Liver (tissue), 9 donors: ENCODE results near the gene EIF4B. TPM values are rescaled to one million over a fixed set of nuclear protein-coding genes. Genes with fewer than 3 reads are reported as not detected.

Experiments used
- DNase-seq: peaks from one replicate; pipeline ENCODE4 v3.0.0-alpha.2; 2017; ENCODE audit warnings: low spot score
- H3K27ac ChIP-seq, 2 donors: one replicate each; pipeline ENCODE4 v1.7.0; 2013; ENCODE audit warnings: inconsistent platforms in 2 of 2, low read length in 2 of 2, control low read depth in 1 of 2, low read depth in 1 of 2, mild to moderate bottlenecking in 1 of 2
- H3K27me3 ChIP-seq, 4 donors: one replicate each; pipeline versions ENCODE4 v1.6.1 to v1.7.0; 2013; ENCODE audit warnings: low read length in 3 of 4, inconsistent platforms in 1 of 4, mild to moderate bottlenecking in 1 of 4, moderate library complexity in 1 of 4; ENCODE audit not compliant: control insufficient read depth in 4 of 4, insufficient read depth in 4 of 4
- H3K36me3 ChIP-seq, 4 donors: one replicate each; pipeline versions ENCODE4 v1.6.1 to v1.7.0; 2013; ENCODE audit warnings: low read length in 3 of 4, mild to moderate bottlenecking in 3 of 4, low read depth in 1 of 4, moderate library complexity in 1 of 4; ENCODE audit not compliant: control insufficient read depth in 4 of 4, insufficient read depth in 3 of 4
- H3K4me1 ChIP-seq, 4 donors: one replicate each; pipeline versions ENCODE4 v1.6.1 to v1.7.0; 2013; ENCODE audit warnings: low read length in 3 of 4, mild to moderate bottlenecking in 3 of 4, moderate library complexity in 1 of 4; ENCODE audit not compliant: control insufficient read depth in 4 of 4, insufficient read depth in 4 of 4
- H3K4me3 ChIP-seq, 3 donors: one replicate each; pipeline versions ENCODE4 v1.6.1 to v1.7.0; 2013; ENCODE audit warnings: low read length in 3 of 3, control low read depth in 1 of 3, low read depth in 1 of 3, mild to moderate bottlenecking in 1 of 3
- H3K9ac ChIP-seq, 2 donors: one replicate each; pipeline ENCODE4 v1.7.0; 2013; ENCODE audit warnings: low read length in 2 of 2, mild to moderate bottlenecking in 2 of 2, moderate library complexity in 2 of 2, control low read depth in 1 of 2, low read depth in 1 of 2
- H3K9me3 ChIP-seq, 4 donors: one replicate each; pipeline versions ENCODE4 v1.6.1 to v1.7.0; 2013; ENCODE audit warnings: low read length in 3 of 4; ENCODE audit not compliant: control insufficient read depth in 4 of 4
- EGR1 ChIP-seq, 2 donors: IDR thresholded peaks; 2 replicates each; pipeline ENCODE4 v1.6.1; 2016 to 2018; ENCODE audit warnings: antibody characterized with exemption in 2 of 2, low read depth in 2 of 2
- FOXA1 ChIP-seq: IDR thresholded peaks from 2 replicates; pipeline ENCODE4 v1.6.1; 2016; ENCODE audit warnings: antibody characterized with exemption
- FOXA2 ChIP-seq: IDR thresholded peaks from 2 replicates; pipeline ENCODE4 v1.6.1; 2016; ENCODE audit warnings: antibody characterized with exemption
- HNF4A ChIP-seq, 2 donors: conservative IDR thresholded peaks; 2 replicates each; pipeline ENCODE4 v1.6.1; 2016; ENCODE audit warnings: antibody characterized with exemption in 2 of 2, mild to moderate bottlenecking in 2 of 2
- HNF4G ChIP-seq: IDR thresholded peaks from 2 replicates; pipeline ENCODE4 v1.6.1; 2016; ENCODE audit warnings: antibody characterized with exemption
- JUND ChIP-seq, 2 donors: IDR thresholded peaks; 2 replicates each; pipeline ENCODE4 v1.6.1; 2016; ENCODE audit warnings: antibody characterized with exemption in 2 of 2
- NR2F2 ChIP-seq: IDR thresholded peaks from 2 replicates; pipeline ENCODE4 v1.6.1; 2016; ENCODE audit warnings: antibody characterized with exemption
- RAD21 ChIP-seq, 2 donors: IDR thresholded peaks; 2 replicates each; pipeline ENCODE4 v1.6.1; 2016; ENCODE audit warnings: antibody characterized with exemption in 2 of 2, mild to moderate bottlenecking in 2 of 2
- RXRA ChIP-seq, 2 donors: IDR thresholded peaks; 2 replicates each; pipeline ENCODE4 v1.6.1; 2017 to 2018; ENCODE audit warnings: antibody characterized with exemption in 2 of 2, mild to moderate bottlenecking in 1 of 2
- SP1 ChIP-seq: IDR thresholded peaks from 2 replicates; pipeline ENCODE4 v1.6.1; 2018; ENCODE audit warnings: antibody characterized with exemption, mild to moderate bottlenecking
- TAF1 ChIP-seq: conservative IDR thresholded peaks from 2 replicates; pipeline ENCODE4 v1.6.1; 2016; ENCODE audit warnings: antibody characterized with exemption, mild to moderate bottlenecking
- WGBS: extraction: QIAGEN DNeasy Blood & Tissue Kit; methylation state at CpG from one replicate; pipeline ENCODE4 v1.1.7; 2013; 5-methylcytosine and 5-hydroxymethylcytosine counted together
- polyA plus RNA-seq, 2 donors: library from polyadenylated mRNA; stranded (reverse) in 1 of 2; unstranded in 1 of 2; fragments of 200-250 nt in 1 of 2; fragments of >200 nt in 1 of 2; fragmentation: Nextera tagmentation in 1 of 2; extraction: Ambion mirVana in 1 of 2; gene quantifications; one replicate each; pipeline versions ENCODE4 v1.2.1 to v1.2.3, GENCODE V29; 2013 to 2015
- total RNA-seq, 2 donors: library from RNA; depleted of rRNA; stranded (reverse); fragments of >200 nt; gene quantifications; one replicate each; pipeline ENCODE4 v1.2.3, GENCODE V29; 2014
- TF ChIP-seq, protein P1 (sequence below): IDR thresholded peaks from 2 replicates; pipeline ENCODE4 v1.6.1; 2016; ENCODE audit warnings: antibody characterized with exemption
- TF ChIP-seq, protein P2 (sequence below): IDR thresholded peaks from 2 replicates; pipeline ENCODE4 v1.6.1; 2016; ENCODE audit warnings: antibody characterized with exemption, mild to moderate bottlenecking
- TF ChIP-seq, protein P3 (sequence below): IDR thresholded peaks from 2 replicates; pipeline ENCODE4 v1.6.1; 2016; ENCODE audit warnings: antibody characterized with exemption
- TF ChIP-seq, protein P4 (sequence below): fragments of 150-350 bp; IDR thresholded peaks from 2 replicates; pipeline ENCODE4 v1.5.1; 2017; ENCODE audit warnings: improper control_type of control experiment, low read depth, low read length; ENCODE audit not compliant: missing input control
- donor health status: healthy.
- donor health status: healthy.
- donor health status: healthy.
- donor health status: healthy.
- donor health status: healthy.

The EIF4B gene
- total and polyA plus RNA-seq, 4 donors = 32.1 to 273 (median 169) TPM

DNA sequence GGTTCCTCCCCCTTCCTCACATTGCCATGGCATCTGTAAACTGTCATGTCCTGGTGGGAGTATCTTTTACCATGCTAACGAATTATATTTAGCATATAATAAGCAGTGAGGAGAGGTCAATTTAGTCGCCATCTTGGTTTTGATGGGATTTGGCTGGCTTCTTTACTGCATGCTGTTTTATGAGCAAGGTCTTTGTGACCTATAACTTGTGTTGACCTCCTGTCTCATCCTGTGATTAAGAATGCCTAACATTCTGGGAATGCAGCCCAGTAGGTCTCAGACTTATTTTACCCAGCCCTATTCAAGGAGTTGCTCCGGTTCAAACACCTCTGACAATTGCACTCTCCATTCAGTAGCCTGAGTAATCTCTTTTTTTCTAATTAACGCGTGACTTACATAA, 2.1 kb upstream of the EIF4B start:
- Histone ChIP-seq H3K4me3 (no peak overlapping the region), H3K27ac (no peak overlapping the region), H3K9me3 (no peaks in the 10 kb centered on the region), H3K36me3 (no peaks in the 10 kb centered on the region), H3K4me1 (peaks cover 5 to 37% (median 30%) of the 10 kb centered on the region in 4 donors), H3K27me3 (no peaks in the 10 kb centered on the region), H3K9ac (no peak overlapping the region)
- 84% methylated on average over 5 of the region's 5 CpGs for whole genome bisulfite sequencing
- TF ChIP-seq JUND (IDR thresholded peaks at IDR 0.05) (no peak), TAF1 (no peak), NR2F2 (no peak), HNF4G (no peak), RXRA (IDR thresholded peaks at IDR 0.05) (no peak), RAD21 (IDR thresholded peaks at IDR 0.05) (no peak), EGR1 (IDR thresholded peaks at IDR 0.05; ENCODE audit: low read depth in 2 of 2) (no peak), SP1 (no peak), FOXA2 (no peak), FOXA1 (no peak), HNF4A (conservative IDR thresholded peaks at IDR 0.05) (no peak)
- TF ChIP-seq, protein P1, sequence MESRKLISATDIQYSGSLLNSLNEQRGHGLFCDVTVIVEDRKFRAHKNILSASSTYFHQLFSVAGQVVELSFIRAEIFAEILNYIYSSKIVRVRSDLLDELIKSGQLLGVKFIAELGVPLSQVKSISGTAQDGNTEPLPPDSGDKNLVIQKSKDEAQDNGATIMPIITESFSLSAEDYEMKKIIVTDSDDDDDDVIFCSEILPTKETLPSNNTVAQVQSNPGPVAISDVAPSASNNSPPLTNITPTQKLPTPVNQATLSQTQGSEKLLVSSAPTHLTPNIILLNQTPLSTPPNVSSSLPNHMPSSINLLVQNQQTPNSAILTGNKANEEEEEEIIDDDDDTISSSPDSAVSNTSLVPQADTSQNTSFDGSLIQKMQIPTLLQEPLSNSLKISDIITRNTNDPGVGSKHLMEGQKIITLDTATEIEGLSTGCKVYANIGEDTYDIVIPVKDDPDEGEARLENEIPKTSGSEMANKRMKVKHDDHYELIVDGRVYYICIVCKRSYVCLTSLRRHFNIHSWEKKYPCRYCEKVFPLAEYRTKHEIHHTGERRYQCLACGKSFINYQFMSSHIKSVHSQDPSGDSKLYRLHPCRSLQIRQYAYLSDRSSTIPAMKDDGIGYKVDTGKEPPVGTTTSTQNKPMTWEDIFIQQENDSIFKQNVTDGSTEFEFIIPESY = no peak
- TF ChIP-seq, protein P2, sequence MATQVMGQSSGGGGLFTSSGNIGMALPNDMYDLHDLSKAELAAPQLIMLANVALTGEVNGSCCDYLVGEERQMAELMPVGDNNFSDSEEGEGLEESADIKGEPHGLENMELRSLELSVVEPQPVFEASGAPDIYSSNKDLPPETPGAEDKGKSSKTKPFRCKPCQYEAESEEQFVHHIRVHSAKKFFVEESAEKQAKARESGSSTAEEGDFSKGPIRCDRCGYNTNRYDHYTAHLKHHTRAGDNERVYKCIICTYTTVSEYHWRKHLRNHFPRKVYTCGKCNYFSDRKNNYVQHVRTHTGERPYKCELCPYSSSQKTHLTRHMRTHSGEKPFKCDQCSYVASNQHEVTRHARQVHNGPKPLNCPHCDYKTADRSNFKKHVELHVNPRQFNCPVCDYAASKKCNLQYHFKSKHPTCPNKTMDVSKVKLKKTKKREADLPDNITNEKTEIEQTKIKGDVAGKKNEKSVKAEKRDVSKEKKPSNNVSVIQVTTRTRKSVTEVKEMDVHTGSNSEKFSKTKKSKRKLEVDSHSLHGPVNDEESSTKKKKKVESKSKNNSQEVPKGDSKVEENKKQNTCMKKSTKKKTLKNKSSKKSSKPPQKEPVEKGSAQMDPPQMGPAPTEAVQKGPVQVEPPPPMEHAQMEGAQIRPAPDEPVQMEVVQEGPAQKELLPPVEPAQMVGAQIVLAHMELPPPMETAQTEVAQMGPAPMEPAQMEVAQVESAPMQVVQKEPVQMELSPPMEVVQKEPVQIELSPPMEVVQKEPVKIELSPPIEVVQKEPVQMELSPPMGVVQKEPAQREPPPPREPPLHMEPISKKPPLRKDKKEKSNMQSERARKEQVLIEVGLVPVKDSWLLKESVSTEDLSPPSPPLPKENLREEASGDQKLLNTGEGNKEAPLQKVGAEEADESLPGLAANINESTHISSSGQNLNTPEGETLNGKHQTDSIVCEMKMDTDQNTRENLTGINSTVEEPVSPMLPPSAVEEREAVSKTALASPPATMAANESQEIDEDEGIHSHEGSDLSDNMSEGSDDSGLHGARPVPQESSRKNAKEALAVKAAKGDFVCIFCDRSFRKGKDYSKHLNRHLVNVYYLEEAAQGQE = no peak
- TF ChIP-seq, protein P3, sequence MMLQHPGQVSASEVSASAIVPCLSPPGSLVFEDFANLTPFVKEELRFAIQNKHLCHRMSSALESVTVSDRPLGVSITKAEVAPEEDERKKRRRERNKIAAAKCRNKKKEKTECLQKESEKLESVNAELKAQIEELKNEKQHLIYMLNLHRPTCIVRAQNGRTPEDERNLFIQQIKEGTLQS = no peak
- TF ChIP-seq, protein P4, sequence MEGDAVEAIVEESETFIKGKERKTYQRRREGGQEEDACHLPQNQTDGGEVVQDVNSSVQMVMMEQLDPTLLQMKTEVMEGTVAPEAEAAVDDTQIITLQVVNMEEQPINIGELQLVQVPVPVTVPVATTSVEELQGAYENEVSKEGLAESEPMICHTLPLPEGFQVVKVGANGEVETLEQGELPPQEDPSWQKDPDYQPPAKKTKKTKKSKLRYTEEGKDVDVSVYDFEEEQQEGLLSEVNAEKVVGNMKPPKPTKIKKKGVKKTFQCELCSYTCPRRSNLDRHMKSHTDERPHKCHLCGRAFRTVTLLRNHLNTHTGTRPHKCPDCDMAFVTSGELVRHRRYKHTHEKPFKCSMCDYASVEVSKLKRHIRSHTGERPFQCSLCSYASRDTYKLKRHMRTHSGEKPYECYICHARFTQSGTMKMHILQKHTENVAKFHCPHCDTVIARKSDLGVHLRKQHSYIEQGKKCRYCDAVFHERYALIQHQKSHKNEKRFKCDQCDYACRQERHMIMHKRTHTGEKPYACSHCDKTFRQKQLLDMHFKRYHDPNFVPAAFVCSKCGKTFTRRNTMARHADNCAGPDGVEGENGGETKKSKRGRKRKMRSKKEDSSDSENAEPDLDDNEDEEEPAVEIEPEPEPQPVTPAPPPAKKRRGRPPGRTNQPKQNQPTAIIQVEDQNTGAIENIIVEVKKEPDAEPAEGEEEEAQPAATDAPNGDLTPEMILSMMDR = no peak
- no peak for DNase-seq

DNA sequence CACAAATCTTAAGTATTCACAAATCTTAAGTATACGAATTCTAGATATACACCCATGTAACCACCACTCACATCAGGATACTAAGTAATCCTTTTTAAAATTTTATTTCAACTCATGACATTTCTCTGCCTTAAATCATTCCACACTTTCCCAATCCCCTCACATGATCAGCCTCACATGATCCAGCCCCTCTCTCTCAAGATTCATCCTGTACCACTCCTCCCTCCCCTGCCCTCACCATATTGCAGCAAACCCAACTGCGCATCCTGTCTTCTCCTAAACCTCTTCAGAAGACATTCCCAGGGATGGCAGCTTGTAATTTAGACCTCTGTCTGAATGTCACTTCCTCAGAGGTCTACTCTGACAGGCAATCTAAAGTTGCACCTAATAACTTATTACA, 1.7 kb upstream of the EIF4B start:
- Histone ChIP-seq H3K9ac (no peak overlapping the region), H3K27ac (no peak overlapping the region), H3K27me3 (no peaks in the 10 kb centered on the region), H3K4me1 (peaks cover 6 to 39% (median 33%) of the 10 kb centered on the region in 4 donors), H3K36me3 (no peaks in the 10 kb centered on the region), H3K4me3 (no peak overlapping the region), H3K9me3 (no peaks in the 10 kb centered on the region)
- no peak for DNase-seq
- WGBS = 95% methylated on average over 2 of the region's 2 CpGs
- TF ChIP-seq, protein P1 = no peak
- TF ChIP-seq HNF4G (no peak), FOXA1 (no peak), JUND (IDR thresholded peaks at IDR 0.05) (no peak), FOXA2 (no peak), RAD21 (IDR thresholded peaks at IDR 0.05) (no peak), NR2F2 (no peak), RXRA (IDR thresholded peaks at IDR 0.05) (no peak)
- TF ChIP-seq, protein P3 = no peak
- TF ChIP-seq, protein P4 = no peak
- TF ChIP-seq, protein P2 = no peak
